ENCODE measurements around the gene ENKUR. TPM values are rescaled to one million over a fixed set of nuclear protein-coding genes. Genes with fewer than 3 reads are reported as not detected.
"Not testable (repeated sequence)": the region's sequence is repeated elsewhere in the genome, so short reads cannot be mapped to it uniquely, and the experiment has no call there.

The ENKUR gene
- total RNA-seq, 4 donors from 2014 or later: not detected

GRCh38 chr10:25016376-25017153, 607 bp upstream of the ENKUR start, which contains the start of gene THNSL1:
Gene THNSL1 (plus strand): TSS chr10:25016612. CDS start chr10:25023224, 6,612 bp downstream.
- peak; percentile 85 for DNase-seq (ENCODE audit: low spot score)
- peak; percentile 100 for ATAC-seq (ENCODE audit: low FRiP score)
- no peak for TF ChIP-seq CTCF (IDR thresholded peaks at IDR 0.05)

GRCh38 chr10:25014579-25014978, 1.4 kb downstream of the ENKUR start:
- no peak for DNase-seq (ENCODE audit: low spot score)
- no peak for ATAC-seq (ENCODE audit: low FRiP score)
- TF ChIP-seq CTCF (IDR thresholded peaks at IDR 0.05): no peak

GRCh38 chr10:25011591-25011990, 4.4 kb downstream of the ENKUR start:
- DNase-seq (ENCODE audit: low spot score); ATAC-seq (ENCODE audit: low FRiP score): not testable (repeated sequence)

- ATAC-seq (ENCODE audit: low FRiP score): no peak
- no peak for TF ChIP-seq CTCF (IDR thresholded peaks at IDR 0.05)
- no peak for DNase-seq (ENCODE audit: low spot score)
Observed at GRCh38 chr10:24998044-24998443, 17.9 kb downstream of the ENKUR start.

GRCh38 chr10:24995072-24995471, 20.9 kb downstream of the ENKUR start:
- ATAC-seq (ENCODE audit: low FRiP score): no peak
- no peak for DNase-seq (ENCODE audit: low spot score)
- TF ChIP-seq CTCF (IDR thresholded peaks at IDR 0.05): no peak

GRCh38 chr10:24993237-24993958, 22.6 kb downstream of the ENKUR start:
- no peak for TF ChIP-seq CTCF (IDR thresholded peaks at IDR 0.05)
- ATAC-seq (ENCODE audit: low FRiP score) (no peak), DNase-seq (ENCODE audit: low spot score) (no peak)

- ATAC-seq (ENCODE audit: low FRiP score) (no peak), DNase-seq (ENCODE audit: low spot score) (no peak)
- TF ChIP-seq CTCF (IDR thresholded peaks at IDR 0.05): no peak
Observed at GRCh38 chr10:24992512-24993133, 23.3 kb downstream of the ENKUR start.
